Measurements from ENCODE around the gene KAT7.
"Not testable (repeated sequence)": the region's sequence is repeated elsewhere in the genome, so short reads cannot be mapped to it uniquely, and the experiment has no call there.

Gene KAT7

GRCh38 chr17:49814781-49815529 is 26.5 kb downstream of the KAT7 start:
- no peak for DNase-seq

- no peak for DNase-seq
These were observed 27.3 kb downstream of the KAT7 start for GRCh38 chr17:49815761-49816281.

- no peak for DNase-seq
These were observed 29.5 kb downstream of the KAT7 start for GRCh38 chr17:49817993-49818392.

GRCh38 chr17:49819138-49819537 is 30.7 kb downstream of the KAT7 start:
- no peak for DNase-seq

GRCh38 chr17:49819651-49820050 is 31.2 kb downstream of the KAT7 start:
- DNase-seq = no peak

GRCh38 chr17:49820773-49821172 is 32.3 kb downstream of the KAT7 start:
- no peak for DNase-seq

- DNase-seq = no peak
These were observed 33.0 kb downstream of the KAT7 start for GRCh38 chr17:49821466-49821865.

GRCh38 chr17:49821916-49822315 is 33.4 kb downstream of the KAT7 start:
- no peak for DNase-seq

- no peak for DNase-seq
These were observed 34.3 kb downstream of the KAT7 start for GRCh38 chr17:49822829-49823228.

- DNase-seq = no peak
These were observed 35.1 kb downstream of the KAT7 start for GRCh38 chr17:49823614-49824013.

- DNase-seq = no peak
These were observed 37.2 kb downstream of the KAT7 start for GRCh38 chr17:49825645-49826044.

- DNase-seq = not testable (repeated sequence)
These were observed 39.8 kb downstream of the KAT7 start for GRCh38 chr17:49828325-49828724.

GRCh38 chr17:49829026-49829425 is 40.5 kb downstream of the KAT7 start:
- DNase-seq = no peak

GRCh38 chr17:49830605-49831004 is 42.1 kb downstream of the KAT7 start:
- no peak for DNase-seq

- DNase-seq = no peak
These were observed 44.5 kb downstream of the KAT7 start for GRCh38 chr17:49832840-49833599.

GRCh38 chr17:49834118-49834743 is 45.8 kb downstream of the KAT7 start:
- DNase-seq = no peak

GRCh38 chr17:49835472-49835871 is 47.0 kb downstream of the KAT7 start:
- no peak for DNase-seq

GRCh38 chr17:49836111-49837030 is 47.9 kb downstream of the KAT7 start:
- DNase-seq = no peak

GRCh38 chr17:49839455-49839854 is 51.0 kb downstream of the KAT7 start:
- no peak for DNase-seq

GRCh38 chr17:49841548-49841947 is 53.1 kb downstream of the KAT7 start:
- DNase-seq = no peak

GRCh38 chr17:49842371-49842770 is 53.9 kb downstream of the KAT7 start:
- DNase-seq = no peak

GRCh38 chr17:49842846-49843245 is 54.4 kb downstream of the KAT7 start:
- no peak for DNase-seq
